ENCODE data around the gene IVD.

IVD gene

DNA sequence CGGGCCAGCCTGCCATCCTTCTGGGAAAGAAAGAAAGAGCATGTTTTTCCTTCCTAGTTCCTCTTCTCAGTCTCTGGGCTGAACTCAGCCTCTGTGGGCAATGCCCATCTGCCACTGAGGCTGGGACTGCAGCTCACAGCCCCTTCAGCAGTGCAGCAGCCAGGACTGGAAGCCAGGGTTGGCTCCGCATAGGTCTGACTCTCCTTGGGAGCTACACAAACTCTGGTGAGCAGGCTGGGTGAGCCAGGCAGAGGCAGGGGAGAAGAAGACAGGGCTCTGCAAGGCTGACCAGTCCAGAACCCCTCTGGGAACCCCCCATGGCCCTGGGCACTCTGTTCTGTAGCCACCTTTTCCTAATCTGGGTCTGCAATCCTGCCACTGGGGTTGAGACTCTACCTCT lies 44.0 kb upstream of the IVD start:
- Histone ChIP-seq H3K9me3 (ENCODE audit: insufficient read depth, low read length) (no peaks in the 10 kb centered on the region), H3K4me3 (ENCODE audit: insufficient read length, low read depth) (no peak overlapping the region), H3K36me3 (ENCODE audit: insufficient read depth, insufficient read length, low read length) (no peaks in the 10 kb centered on the region), H3K4me1 (ENCODE audit: insufficient read depth, insufficient read length) (peaks cover 4% of the 10 kb centered on the region), H3K9ac (ENCODE audit: insufficient read length, low read depth) (no peak overlapping the region), H3K27me3 (ENCODE audit: insufficient read depth, insufficient read length) (peaks cover 39% of the 10 kb centered on the region)
- DNase-seq (ENCODE audit: low read depth, low spot score) = no peak
- TF ChIP-seq SUZ12 (IDR thresholded peaks at IDR 0.05; ENCODE audit: extremely low read depth, insufficient read depth, insufficient read length) (no peak), YY1 (IDR thresholded peaks at IDR 0.05; ENCODE audit: insufficient read depth, insufficient read length) (no peak)

DNA sequence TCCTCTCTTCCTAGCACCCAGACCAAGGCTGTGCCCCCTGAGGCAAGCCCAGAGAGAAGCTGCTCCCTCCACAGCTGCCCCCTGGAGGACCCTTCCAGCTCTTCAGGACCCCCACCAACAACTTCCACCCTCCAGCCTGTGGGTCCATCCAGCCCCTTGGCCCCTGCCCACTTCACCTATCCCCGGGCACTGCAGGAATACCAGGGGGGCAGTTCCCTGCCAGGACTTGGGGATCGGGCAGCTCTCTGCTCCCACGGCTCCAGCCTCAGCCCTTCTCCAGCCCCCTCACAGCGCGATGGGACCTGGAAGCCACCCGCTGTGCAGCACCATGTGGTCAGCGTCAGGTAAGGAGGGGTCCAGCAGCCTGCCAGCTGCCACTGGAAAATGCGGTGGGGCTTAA lies 42.0 kb upstream of the IVD start:
- DNase-seq (ENCODE audit: low read depth, low spot score) = no peak
- Histone ChIP-seq H3K27me3 (ENCODE audit: insufficient read depth, insufficient read length) (peaks cover 43% of the 10 kb centered on the region), H3K9ac (ENCODE audit: insufficient read length, low read depth) (no peak overlapping the region), H3K4me3 (ENCODE audit: insufficient read length, low read depth) (no peak overlapping the region), H3K4me1 (ENCODE audit: insufficient read depth, insufficient read length) (peaks cover 8% of the 10 kb centered on the region), H3K9me3 (ENCODE audit: insufficient read depth, low read length) (peaks cover 13% of the 10 kb centered on the region; the same call in 1 of the 2 replicates), H3K36me3 (ENCODE audit: insufficient read depth, insufficient read length, low read length) (no peaks in the 10 kb centered on the region)
- TF ChIP-seq SUZ12 (IDR thresholded peaks at IDR 0.05; ENCODE audit: extremely low read depth, insufficient read depth, insufficient read length) = no peak
- no peak for TF ChIP-seq ZNF274 (IDR thresholded peaks at IDR 0.05; ENCODE audit: low read depth, low read length)

DNA sequence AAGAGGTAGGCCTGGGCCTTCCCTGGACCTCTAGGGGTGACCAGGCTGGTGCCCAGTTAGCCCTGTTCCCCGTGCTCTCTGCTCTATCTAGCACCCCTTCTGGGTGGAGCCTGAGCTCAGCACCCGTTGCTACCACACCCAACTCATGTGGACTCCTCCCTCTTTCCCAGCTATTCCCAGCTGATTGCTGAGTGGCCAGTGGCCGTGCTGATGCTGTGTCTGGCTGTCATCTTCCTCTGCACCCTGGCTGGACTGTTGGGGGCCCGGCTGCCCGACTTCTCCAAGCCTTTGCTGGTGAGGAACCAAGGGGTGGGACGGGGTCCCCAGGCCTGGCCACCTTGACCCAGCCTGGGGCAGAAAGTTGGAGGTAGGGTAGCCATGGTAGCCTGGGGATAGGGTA lies 41.3 kb upstream of the IVD start:
- H3K9ac ChIP-seq (ENCODE audit: insufficient read length, low read depth) = no peak overlapping the region
- peaks cover 19% of the 10 kb centered on the region; the same call in 1 of the 2 replicates for H3K9me3 ChIP-seq (ENCODE audit: insufficient read depth, low read length)
- TF ChIP-seq YY1 (IDR thresholded peaks at IDR 0.05; ENCODE audit: insufficient read depth, insufficient read length) (no peak), SUZ12 (IDR thresholded peaks at IDR 0.05; ENCODE audit: extremely low read depth, insufficient read depth, insufficient read length) (no peak), ZNF274 (IDR thresholded peaks at IDR 0.05; ENCODE audit: low read depth, low read length) (no peak)
- no peaks in the 10 kb centered on the region for H3K36me3 ChIP-seq (ENCODE audit: insufficient read depth, insufficient read length, low read length)
- no peak overlapping the region for H3K4me3 ChIP-seq (ENCODE audit: insufficient read length, low read depth)
- DNase-seq (ENCODE audit: low read depth, low spot score) = no peak
- H3K27me3 ChIP-seq (ENCODE audit: insufficient read depth, insufficient read length) = peaks cover 43% of the 10 kb centered on the region
- H3K4me1 ChIP-seq (ENCODE audit: insufficient read depth, insufficient read length) = peaks cover 4% of the 10 kb centered on the region

DNA sequence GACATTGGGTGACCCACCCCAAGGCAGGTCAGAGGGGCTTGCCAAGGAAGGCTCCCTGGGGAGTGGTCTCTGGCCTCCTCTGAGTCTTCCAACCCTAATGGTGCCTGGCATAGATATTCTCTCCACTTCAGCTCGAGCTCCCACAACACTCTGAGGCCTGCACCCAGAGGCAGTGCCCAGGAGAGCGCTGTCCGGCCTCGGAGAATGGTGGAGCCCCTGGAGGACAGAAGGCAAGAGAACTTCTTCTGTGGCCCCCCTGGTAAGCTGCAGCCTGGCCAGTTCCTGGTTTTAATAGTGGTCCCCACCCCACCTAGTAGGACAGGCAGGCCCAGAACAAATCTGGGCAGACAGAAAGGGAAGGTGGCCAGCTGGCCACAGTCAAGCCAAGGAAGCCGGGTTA lies 40.6 kb upstream of the IVD start:
- H3K36me3 ChIP-seq (ENCODE audit: insufficient read depth, insufficient read length, low read length) = no peaks in the 10 kb centered on the region
- DNase-seq (ENCODE audit: low read depth, low spot score) = no peak
- TF ChIP-seq ZNF274 (IDR thresholded peaks at IDR 0.05; ENCODE audit: low read depth, low read length) (no peak), SUZ12 (IDR thresholded peaks at IDR 0.05; ENCODE audit: extremely low read depth, insufficient read depth, insufficient read length) (no peak), YY1 (IDR thresholded peaks at IDR 0.05; ENCODE audit: insufficient read depth, insufficient read length) (no peak)
- no peak overlapping the region for H3K4me3 ChIP-seq (ENCODE audit: insufficient read length, low read depth)
- H3K9ac ChIP-seq (ENCODE audit: insufficient read length, low read depth) = no peak overlapping the region
- H3K9me3 ChIP-seq (ENCODE audit: insufficient read depth, low read length) = peaks cover 20% of the 10 kb centered on the region; the same call in 1 of the 2 replicates
- peaks cover 37% of the 10 kb centered on the region for H3K27me3 ChIP-seq (ENCODE audit: insufficient read depth, insufficient read length)
- peaks cover 4% of the 10 kb centered on the region for H3K4me1 ChIP-seq (ENCODE audit: insufficient read depth, insufficient read length)

DNA sequence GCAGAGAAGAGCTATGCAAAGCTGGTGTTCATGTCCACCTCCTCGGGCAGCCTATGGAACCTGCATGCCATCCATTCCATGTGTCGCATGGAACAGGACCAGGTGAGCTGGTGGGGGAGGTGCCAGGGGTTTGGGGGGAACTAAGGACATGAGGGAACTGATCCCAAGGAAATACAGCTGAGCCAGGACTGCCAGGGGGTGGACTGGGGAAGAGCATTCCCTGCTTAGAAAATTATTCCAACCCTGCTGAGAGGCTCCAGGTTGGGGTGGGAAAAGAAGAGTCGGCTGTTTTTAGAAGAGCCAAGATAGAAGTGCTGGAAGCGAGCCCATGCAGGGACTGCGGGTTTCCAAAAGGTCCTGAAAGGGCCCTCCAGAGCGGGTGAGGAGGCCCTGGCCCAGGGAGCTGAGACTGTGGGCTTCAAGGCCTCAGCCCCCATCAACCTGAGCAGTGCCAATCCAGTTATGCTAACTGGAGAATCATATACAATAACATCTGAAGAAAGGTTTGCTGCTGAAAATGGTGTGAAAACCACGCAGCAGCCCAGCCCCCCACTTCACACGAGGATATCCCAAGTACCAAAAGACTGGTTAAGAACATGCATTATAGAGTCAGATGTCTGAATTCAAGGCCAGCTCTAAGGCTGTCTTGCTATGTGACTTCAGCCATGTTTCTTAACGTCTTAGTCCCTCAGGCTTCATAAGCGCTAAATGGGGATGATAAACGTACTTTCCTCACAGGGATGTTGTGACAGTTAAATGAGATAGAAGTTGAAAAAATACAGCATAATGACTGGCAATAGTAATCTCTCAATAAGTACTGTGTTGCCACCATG lies 39.8 kb upstream of the IVD start:
- Histone ChIP-seq H3K9me3 (ENCODE audit: insufficient read depth, low read length) (peaks cover 20% of the 10 kb centered on the region; the same call in 1 of the 2 replicates), H3K36me3 (ENCODE audit: insufficient read depth, insufficient read length, low read length) (no peaks in the 10 kb centered on the region), H3K27me3 (ENCODE audit: insufficient read depth, insufficient read length) (peaks cover 35% of the 10 kb centered on the region), H3K4me3 (ENCODE audit: insufficient read length, low read depth) (no peak overlapping the region), H3K4me1 (ENCODE audit: insufficient read depth, insufficient read length) (peaks cover 4% of the 10 kb centered on the region), H3K9ac (ENCODE audit: insufficient read length, low read depth) (no peak overlapping the region)
- TF ChIP-seq ZNF274 (IDR thresholded peaks at IDR 0.05; ENCODE audit: low read depth, low read length) = no peak
- no peak for TF ChIP-seq YY1 (IDR thresholded peaks at IDR 0.05; ENCODE audit: insufficient read depth, insufficient read length)
- no peak for TF ChIP-seq SUZ12 (IDR thresholded peaks at IDR 0.05; ENCODE audit: extremely low read depth, insufficient read depth, insufficient read length)
- no peak for DNase-seq (ENCODE audit: low read depth, low spot score)

DNA sequence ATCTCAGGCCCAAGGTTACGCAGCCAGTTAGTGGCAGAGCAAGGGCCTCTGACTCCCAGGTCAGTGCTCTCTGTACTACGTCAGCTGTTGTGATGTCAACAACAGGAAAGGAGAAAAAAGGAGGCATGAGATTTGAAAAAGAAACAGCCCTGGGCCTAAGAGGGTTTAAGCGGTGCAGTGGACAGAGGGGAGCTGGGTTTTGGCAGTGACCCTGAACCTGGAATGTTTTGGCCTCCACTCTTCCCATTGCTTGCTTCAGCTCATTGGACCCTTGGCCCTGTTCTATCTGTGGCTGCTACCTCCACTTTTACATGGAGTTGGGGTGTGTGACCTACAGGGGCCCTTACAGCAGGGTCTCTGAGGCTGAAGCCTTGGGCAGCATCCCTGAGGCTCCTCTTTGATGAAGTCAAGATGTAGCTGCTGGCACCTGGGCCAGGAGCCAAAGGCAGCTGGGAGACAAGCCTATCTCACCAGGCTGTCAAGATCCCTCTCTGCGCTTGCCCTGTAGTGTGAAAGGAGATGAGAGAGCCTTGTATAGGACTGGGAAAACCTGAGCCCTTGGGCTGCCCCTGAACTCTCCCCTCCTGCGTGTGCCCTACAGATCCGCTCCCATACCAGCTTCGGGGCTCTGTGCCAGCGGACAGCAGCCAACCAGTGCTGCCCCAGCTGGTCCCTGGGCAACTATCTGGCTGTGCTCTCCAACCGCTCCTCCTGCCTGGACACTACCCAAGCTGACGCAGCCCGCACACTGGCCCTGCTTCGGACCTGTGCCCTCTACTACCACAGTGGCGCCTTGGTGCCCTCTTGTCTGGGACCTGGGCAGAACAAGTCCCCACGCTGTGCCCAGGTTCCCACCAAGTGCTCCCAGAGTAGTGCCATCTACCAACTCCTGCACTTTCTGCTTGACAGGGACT lies 38.9 kb upstream of the IVD start:
- TF ChIP-seq YY1 (IDR thresholded peaks at IDR 0.05; ENCODE audit: insufficient read depth, insufficient read length) (no peak), SUZ12 (IDR thresholded peaks at IDR 0.05; ENCODE audit: extremely low read depth, insufficient read depth, insufficient read length) (no peak)
- Histone ChIP-seq H3K4me1 (ENCODE audit: insufficient read depth, insufficient read length) (peaks cover 4% of the 10 kb centered on the region), H3K4me3 (ENCODE audit: insufficient read length, low read depth) (no peak overlapping the region), H3K36me3 (ENCODE audit: insufficient read depth, insufficient read length, low read length) (no peaks in the 10 kb centered on the region), H3K9me3 (ENCODE audit: insufficient read depth, low read length) (peaks cover 20% of the 10 kb centered on the region; the same call in 1 of the 2 replicates), H3K27me3 (ENCODE audit: insufficient read depth, insufficient read length) (peaks cover 34% of the 10 kb centered on the region), H3K9ac (ENCODE audit: insufficient read length, low read depth) (no peak overlapping the region)
- DNase-seq (ENCODE audit: low read depth, low spot score) = no peak

DNA sequence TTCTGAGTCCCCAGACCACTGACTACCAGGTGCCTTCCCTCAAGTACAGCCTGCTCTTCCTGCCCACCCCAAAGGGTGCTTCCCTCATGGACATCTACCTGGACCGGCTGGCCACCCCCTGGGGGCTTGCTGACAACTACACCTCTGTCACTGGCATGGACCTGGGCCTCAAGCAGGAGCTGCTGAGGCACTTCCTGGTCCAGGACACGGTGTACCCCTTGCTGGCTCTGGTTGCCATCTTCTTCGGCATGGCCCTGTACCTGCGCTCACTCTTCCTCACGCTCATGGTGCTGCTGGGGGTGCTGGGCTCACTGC lies 38.3 kb upstream of the IVD start:
- H3K27me3 ChIP-seq (ENCODE audit: insufficient read depth, insufficient read length) = peaks cover 34% of the 10 kb centered on the region
- TF ChIP-seq SUZ12 (IDR thresholded peaks at IDR 0.05; ENCODE audit: extremely low read depth, insufficient read depth, insufficient read length) (no peak), YY1 (IDR thresholded peaks at IDR 0.05; ENCODE audit: insufficient read depth, insufficient read length) (no peak), ZNF274 (IDR thresholded peaks at IDR 0.05; ENCODE audit: low read depth, low read length) (no peak)
- H3K9ac ChIP-seq (ENCODE audit: insufficient read length, low read depth) = no peak overlapping the region
- no peak for DNase-seq (ENCODE audit: low read depth, low spot score)
- H3K4me3 ChIP-seq (ENCODE audit: insufficient read length, low read depth) = no peak overlapping the region
- no peaks in the 10 kb centered on the region for H3K36me3 ChIP-seq (ENCODE audit: insufficient read depth, insufficient read length, low read length)
- peaks cover 4% of the 10 kb centered on the region for H3K4me1 ChIP-seq (ENCODE audit: insufficient read depth, insufficient read length)
- H3K9me3 ChIP-seq (ENCODE audit: insufficient read depth, low read length) = peaks cover 20% of the 10 kb centered on the region; the same call in 1 of the 2 replicates

All from NT2/D1 (cell line).